ENCODE data around the gene DPYD.

DPYD gene

DNA sequence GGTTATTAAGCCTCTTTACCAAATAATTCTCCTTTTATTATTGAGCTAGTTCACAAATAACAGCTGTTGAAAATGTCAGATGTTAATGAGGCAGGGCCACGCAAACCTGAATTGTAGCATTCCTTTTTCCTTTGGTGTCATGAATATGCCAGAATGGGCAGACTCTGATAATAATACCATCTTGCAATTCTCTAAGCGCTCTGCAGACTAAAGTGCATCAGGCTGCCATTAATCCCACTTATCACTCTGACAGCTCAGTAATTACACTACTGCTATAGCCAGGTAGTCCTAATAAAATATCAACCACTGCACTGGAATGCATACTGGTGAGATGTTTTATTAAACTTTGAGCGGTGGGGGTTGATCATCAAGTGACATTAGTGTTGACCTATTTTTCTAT, 177.7 kb downstream of the DPYD start:
- H4K20me1 ChIP-seq (ENCODE audit: insufficient read depth, low read length), result no peaks in the 10 kb centered on the region
- H2AFZ ChIP-seq (ENCODE audit: low read length), result no peak overlapping the region
- no peak overlapping the region for H3K27ac ChIP-seq (ENCODE audit: low read depth, low read length, poor library complexity, severe bottlenecking)
- H3K9me3 ChIP-seq (ENCODE audit: low read length), result no peaks in the 10 kb centered on the region
- H3K36me3 ChIP-seq (ENCODE audit: insufficient read depth, low read length), result no peaks in the 10 kb centered on the region
- no peaks in the 10 kb centered on the region for H3K9me2 ChIP-seq (ENCODE audit: low read depth, low read length)
- no peaks in the 10 kb centered on the region for H3F3A ChIP-seq (ENCODE audit: insufficient read depth, low read length)
- TF ChIP-seq EZH2 (IDR thresholded peaks at IDR 0.05; ENCODE audit: borderline replicate concordance, low read length), result no peak
- TF ChIP-seq, protein P1, sequence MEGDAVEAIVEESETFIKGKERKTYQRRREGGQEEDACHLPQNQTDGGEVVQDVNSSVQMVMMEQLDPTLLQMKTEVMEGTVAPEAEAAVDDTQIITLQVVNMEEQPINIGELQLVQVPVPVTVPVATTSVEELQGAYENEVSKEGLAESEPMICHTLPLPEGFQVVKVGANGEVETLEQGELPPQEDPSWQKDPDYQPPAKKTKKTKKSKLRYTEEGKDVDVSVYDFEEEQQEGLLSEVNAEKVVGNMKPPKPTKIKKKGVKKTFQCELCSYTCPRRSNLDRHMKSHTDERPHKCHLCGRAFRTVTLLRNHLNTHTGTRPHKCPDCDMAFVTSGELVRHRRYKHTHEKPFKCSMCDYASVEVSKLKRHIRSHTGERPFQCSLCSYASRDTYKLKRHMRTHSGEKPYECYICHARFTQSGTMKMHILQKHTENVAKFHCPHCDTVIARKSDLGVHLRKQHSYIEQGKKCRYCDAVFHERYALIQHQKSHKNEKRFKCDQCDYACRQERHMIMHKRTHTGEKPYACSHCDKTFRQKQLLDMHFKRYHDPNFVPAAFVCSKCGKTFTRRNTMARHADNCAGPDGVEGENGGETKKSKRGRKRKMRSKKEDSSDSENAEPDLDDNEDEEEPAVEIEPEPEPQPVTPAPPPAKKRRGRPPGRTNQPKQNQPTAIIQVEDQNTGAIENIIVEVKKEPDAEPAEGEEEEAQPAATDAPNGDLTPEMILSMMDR (IDR thresholded peaks at IDR 0.05; ENCODE audit: low read length), result no peak
- no peak overlapping the region for H3K9ac ChIP-seq (ENCODE audit: low read length)
- no peaks in the 10 kb centered on the region for H3K4me1 ChIP-seq (ENCODE audit: insufficient read depth, low read length, severe bottlenecking)
- H3K4me3 ChIP-seq (ENCODE audit: low read depth, low read length, poor library complexity, severe bottlenecking), result no peak overlapping the region
- H3K27me3 ChIP-seq (ENCODE audit: insufficient read depth, low read length), result no peaks in the 10 kb centered on the region
- H3K79me2 ChIP-seq (ENCODE audit: insufficient read depth, low read length), result no peaks in the 10 kb centered on the region
- H3K4me2 ChIP-seq (ENCODE audit: low read length), result no peak overlapping the region

DNA sequence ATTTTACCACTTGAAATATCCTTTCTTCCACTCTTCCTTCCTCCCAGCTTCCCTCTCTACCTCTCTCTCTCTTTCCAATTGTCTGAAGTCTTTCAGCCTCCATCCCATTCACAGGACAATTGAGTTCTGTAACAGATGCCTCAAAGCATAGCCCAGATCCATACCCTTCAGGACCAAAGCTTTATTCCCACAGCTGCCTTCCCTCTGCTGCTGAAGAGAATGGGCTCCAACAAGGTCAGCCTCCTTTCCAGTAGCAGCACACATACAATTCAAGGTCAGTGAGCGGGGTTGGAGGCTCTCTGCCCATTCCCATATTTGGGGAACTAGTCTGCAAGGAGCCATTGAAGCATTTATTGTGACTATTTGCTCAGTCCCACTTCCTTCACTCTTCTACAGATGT, 179.9 kb downstream of the DPYD start:
- H3K9ac ChIP-seq (ENCODE audit: low read length), result no peak overlapping the region
- no peak overlapping the region for H2AFZ ChIP-seq (ENCODE audit: low read length)
- no peaks in the 10 kb centered on the region for H3F3A ChIP-seq (ENCODE audit: insufficient read depth, low read length)
- no peaks in the 10 kb centered on the region for H3K27me3 ChIP-seq (ENCODE audit: insufficient read depth, low read length)
- no peaks in the 10 kb centered on the region for H3K4me1 ChIP-seq (ENCODE audit: insufficient read depth, low read length, severe bottlenecking)
- no peaks in the 10 kb centered on the region for H4K20me1 ChIP-seq (ENCODE audit: insufficient read depth, low read length)
- no peak overlapping the region for H3K4me2 ChIP-seq (ENCODE audit: low read length)
- no peak overlapping the region for H3K4me3 ChIP-seq (ENCODE audit: low read depth, low read length, poor library complexity, severe bottlenecking)
- no peaks in the 10 kb centered on the region for H3K36me3 ChIP-seq (ENCODE audit: insufficient read depth, low read length)
- H3K9me2 ChIP-seq (ENCODE audit: low read depth, low read length), result no peaks in the 10 kb centered on the region
- no peaks in the 10 kb centered on the region for H3K79me2 ChIP-seq (ENCODE audit: insufficient read depth, low read length)
- TF ChIP-seq, protein P1 (IDR thresholded peaks at IDR 0.05; ENCODE audit: low read length), result no peak
- no peak for TF ChIP-seq EZH2 (IDR thresholded peaks at IDR 0.05; ENCODE audit: borderline replicate concordance, low read length)
- no peaks in the 10 kb centered on the region for H3K9me3 ChIP-seq (ENCODE audit: low read length)
- H3K27ac ChIP-seq (ENCODE audit: low read depth, low read length, poor library complexity, severe bottlenecking), result no peak overlapping the region

DNA sequence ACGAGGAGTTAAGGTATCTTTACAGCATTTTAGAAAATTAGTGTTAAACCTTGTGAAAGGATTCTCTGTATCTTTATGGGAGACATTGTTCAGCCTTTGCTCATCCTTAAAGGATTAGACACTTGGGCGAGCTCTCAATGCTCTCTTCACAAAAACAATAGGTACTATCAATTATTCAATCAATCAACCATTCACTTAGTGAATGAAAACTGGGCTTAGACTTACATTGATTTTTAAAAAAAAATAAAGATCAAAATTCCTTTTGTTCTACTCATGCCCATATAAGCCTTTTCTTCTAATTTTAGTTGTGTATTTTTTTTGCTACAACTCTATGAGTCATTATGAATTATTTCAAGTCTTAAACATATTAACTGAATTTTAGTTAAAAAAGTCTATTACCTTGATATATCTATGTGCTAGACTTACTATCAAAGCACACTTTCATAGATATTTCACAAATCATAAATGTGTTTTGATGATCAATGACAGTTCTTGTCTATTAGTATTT, 181.2 kb downstream of the DPYD start:
- Histone ChIP-seq H3K9me3 (ENCODE audit: low read length) (no peaks in the 10 kb centered on the region), H3K4me3 (ENCODE audit: low read depth, low read length, poor library complexity, severe bottlenecking) (no peak overlapping the region), H3K9me2 (ENCODE audit: low read depth, low read length) (no peaks in the 10 kb centered on the region), H3K27ac (ENCODE audit: low read depth, low read length, poor library complexity, severe bottlenecking) (no peak overlapping the region), H3K36me3 (ENCODE audit: insufficient read depth, low read length) (no peaks in the 10 kb centered on the region), H3K4me2 (ENCODE audit: low read length) (no peak overlapping the region), H3K9ac (ENCODE audit: low read length) (no peak overlapping the region), H4K20me1 (ENCODE audit: insufficient read depth, low read length) (no peaks in the 10 kb centered on the region), H3K27me3 (ENCODE audit: insufficient read depth, low read length) (no peaks in the 10 kb centered on the region), H3K4me1 (ENCODE audit: insufficient read depth, low read length, severe bottlenecking) (no peaks in the 10 kb centered on the region), H2AFZ (ENCODE audit: low read length) (no peak overlapping the region), H3F3A (ENCODE audit: insufficient read depth, low read length) (no peaks in the 10 kb centered on the region), H3K79me2 (ENCODE audit: insufficient read depth, low read length) (no peaks in the 10 kb centered on the region)
- no peak for TF ChIP-seq EZH2 (IDR thresholded peaks at IDR 0.05; ENCODE audit: borderline replicate concordance, low read length)
- TF ChIP-seq, protein P1 (IDR thresholded peaks at IDR 0.05; ENCODE audit: low read length), result no peak

All from OCI-LY1 (cell line).